ENCODE data around the gene PRKN. TPM values are rescaled to one million over a fixed set of nuclear protein-coding genes. Genes with fewer than 3 reads are reported as not detected.

The PRKN gene
- total and polyA plus RNA-seq, 2 experiments from 2014 or later, result 2.3 to 3.9 TPM

DNA sequence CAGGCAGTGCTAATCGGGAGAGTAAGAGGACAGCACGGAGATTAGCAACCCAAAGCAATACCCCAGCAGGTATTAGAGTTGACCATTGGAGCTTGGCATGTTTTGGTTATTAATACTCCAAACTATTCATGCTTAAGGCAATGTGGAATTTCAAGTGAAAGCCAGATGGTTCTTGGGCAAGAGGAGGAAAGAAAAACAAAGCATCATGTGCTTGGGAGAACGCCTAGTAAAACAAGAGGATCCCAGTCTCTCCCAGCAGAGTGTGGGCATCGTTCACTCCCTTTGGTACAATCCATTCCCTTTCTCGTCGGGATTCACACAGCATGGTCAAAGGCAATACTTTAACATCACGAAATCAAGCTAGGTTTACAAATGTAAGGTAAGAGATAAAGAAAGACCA, 349.8 kb downstream of the PRKN start:
- Histone ChIP-seq H2AFZ (no peak overlapping the region), H4K20me1 (ENCODE audit: insufficient read depth, poor library complexity, severe bottlenecking) (no peaks in the 10 kb centered on the region), H3K4me3 (no peak overlapping the region), H3K9me3 (ENCODE audit: low read depth) (no peaks in the 10 kb centered on the region), H3K9me2 (replicated peaks; ENCODE audit: insufficient read depth) (no peaks in the 10 kb centered on the region), H3K36me3 (replicated peaks; ENCODE audit: insufficient read depth, low read depth) (no peaks in the 10 kb centered on the region), H3K27ac (no peak overlapping the region), H3K4me1 (ENCODE audit: insufficient read depth) (peaks cover 6% of the 10 kb centered on the region), H3K79me2 (no peaks in the 10 kb centered on the region), H3K27me3 (no peaks in the 10 kb centered on the region), H3K4me2 (no peak overlapping the region)
- no peak for DNase-seq (ENCODE audit: low spot score)
- WGBS (ENCODE audit: low lambda C conversion rate, missing lambda C conversion rate), result 95% methylated on average over 7 of the region's 7 CpGs
- TF ChIP-seq, protein P1, sequence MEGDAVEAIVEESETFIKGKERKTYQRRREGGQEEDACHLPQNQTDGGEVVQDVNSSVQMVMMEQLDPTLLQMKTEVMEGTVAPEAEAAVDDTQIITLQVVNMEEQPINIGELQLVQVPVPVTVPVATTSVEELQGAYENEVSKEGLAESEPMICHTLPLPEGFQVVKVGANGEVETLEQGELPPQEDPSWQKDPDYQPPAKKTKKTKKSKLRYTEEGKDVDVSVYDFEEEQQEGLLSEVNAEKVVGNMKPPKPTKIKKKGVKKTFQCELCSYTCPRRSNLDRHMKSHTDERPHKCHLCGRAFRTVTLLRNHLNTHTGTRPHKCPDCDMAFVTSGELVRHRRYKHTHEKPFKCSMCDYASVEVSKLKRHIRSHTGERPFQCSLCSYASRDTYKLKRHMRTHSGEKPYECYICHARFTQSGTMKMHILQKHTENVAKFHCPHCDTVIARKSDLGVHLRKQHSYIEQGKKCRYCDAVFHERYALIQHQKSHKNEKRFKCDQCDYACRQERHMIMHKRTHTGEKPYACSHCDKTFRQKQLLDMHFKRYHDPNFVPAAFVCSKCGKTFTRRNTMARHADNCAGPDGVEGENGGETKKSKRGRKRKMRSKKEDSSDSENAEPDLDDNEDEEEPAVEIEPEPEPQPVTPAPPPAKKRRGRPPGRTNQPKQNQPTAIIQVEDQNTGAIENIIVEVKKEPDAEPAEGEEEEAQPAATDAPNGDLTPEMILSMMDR (IDR thresholded peaks at IDR 0.05; ENCODE audit: poor library complexity), result no peak
- TF ChIP-seq EZH2phosphoT487 (IDR thresholded peaks at IDR 0.05; ENCODE audit: low read depth, severe bottlenecking, unreplicated experiment), result no peak
- no peak for TF ChIP-seq EZH2 (IDR thresholded peaks at IDR 0.05; ENCODE audit: borderline replicate concordance)

DNA sequence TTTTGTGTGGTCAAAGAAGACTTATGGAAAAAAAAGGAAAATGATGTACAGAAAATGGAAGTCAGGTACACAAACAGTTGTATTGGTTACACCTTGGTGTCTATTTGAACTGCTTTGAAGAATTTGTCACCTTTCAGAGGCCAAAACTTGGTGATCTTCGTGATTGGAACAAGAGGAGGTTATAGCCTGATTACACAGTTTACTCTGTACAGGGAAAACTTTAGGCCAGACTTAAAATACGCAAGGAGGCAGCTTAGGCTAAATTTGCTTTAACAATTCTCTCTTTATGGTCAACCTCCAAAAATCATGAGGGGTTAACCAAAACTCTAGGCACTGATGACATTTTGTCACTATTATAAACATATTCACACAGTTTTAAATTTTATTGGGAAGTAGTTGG, 353.7 kb downstream of the PRKN start:
- WGBS (ENCODE audit: low lambda C conversion rate, missing lambda C conversion rate), result 63% methylated on average over 2 of the region's 2 CpGs
- H3K4me1 ChIP-seq (ENCODE audit: insufficient read depth), result no peaks in the 10 kb centered on the region
- TF ChIP-seq, protein P1 (IDR thresholded peaks at IDR 0.05; ENCODE audit: poor library complexity), result no peak
- TF ChIP-seq EZH2phosphoT487 (IDR thresholded peaks at IDR 0.05; ENCODE audit: low read depth, severe bottlenecking, unreplicated experiment), result no peak
- TF ChIP-seq EZH2 (IDR thresholded peaks at IDR 0.05; ENCODE audit: borderline replicate concordance), result no peak

DNA sequence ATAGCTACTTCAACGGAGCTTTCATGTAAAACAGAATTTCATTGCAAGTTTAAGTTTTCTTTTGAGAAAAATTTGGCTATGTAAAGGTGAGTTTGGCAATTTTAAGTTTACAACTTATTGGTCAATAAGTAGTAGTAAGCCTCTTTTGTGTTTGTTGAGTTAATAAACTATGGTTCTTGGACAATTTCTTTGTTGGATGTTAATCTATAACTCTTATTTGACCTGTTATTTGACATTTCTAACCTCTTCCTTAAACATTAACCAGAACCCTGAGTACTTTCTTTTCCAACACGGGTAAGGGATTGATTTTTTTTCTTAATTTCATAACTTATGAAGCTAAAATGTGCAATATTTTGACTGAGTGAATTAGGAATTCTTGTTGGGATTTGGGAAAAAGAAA, 354.4 kb downstream of the PRKN start:
- Histone ChIP-seq H3K9me2 (replicated peaks; ENCODE audit: insufficient read depth) (no peaks in the 10 kb centered on the region), H3K9me3 (ENCODE audit: low read depth) (no peaks in the 10 kb centered on the region), H3K27me3 (no peaks in the 10 kb centered on the region), H3K4me3 (no peak overlapping the region), H3K4me1 (ENCODE audit: insufficient read depth) (no peaks in the 10 kb centered on the region), H2AFZ (no peak overlapping the region), H3K27ac (no peak overlapping the region), H3K79me2 (no peaks in the 10 kb centered on the region), H3K36me3 (replicated peaks; ENCODE audit: insufficient read depth, low read depth) (no peaks in the 10 kb centered on the region), H4K20me1 (ENCODE audit: insufficient read depth, poor library complexity, severe bottlenecking) (no peaks in the 10 kb centered on the region), H3K4me2 (peak overlapping the region; percentile 44)
- TF ChIP-seq EZH2 (IDR thresholded peaks at IDR 0.05; ENCODE audit: borderline replicate concordance), result no peak
- TF ChIP-seq EZH2phosphoT487 (IDR thresholded peaks at IDR 0.05; ENCODE audit: low read depth, severe bottlenecking, unreplicated experiment), result no peak
- TF ChIP-seq, protein P1 (IDR thresholded peaks at IDR 0.05; ENCODE audit: poor library complexity), result no peak
- 58% methylated on average over 2 of the region's 2 CpGs for WGBS (ENCODE audit: low lambda C conversion rate, missing lambda C conversion rate)
- DNase-seq (ENCODE audit: low spot score), result no peak

More for the DNA sequence above, 353.7 kb downstream of the PRKN start:
- no peaks in the 10 kb centered on the region for H3K36me3 ChIP-seq (replicated peaks; ENCODE audit: insufficient read depth, low read depth)
- DNase-seq (ENCODE audit: low spot score), result no peak
- H3K27me3 ChIP-seq, result no peaks in the 10 kb centered on the region
- H3K9me3 ChIP-seq (ENCODE audit: low read depth), result no peaks in the 10 kb centered on the region
- H4K20me1 ChIP-seq (ENCODE audit: insufficient read depth, poor library complexity, severe bottlenecking), result no peaks in the 10 kb centered on the region
- no peak overlapping the region for H3K4me3 ChIP-seq
- no peak overlapping the region for H2AFZ ChIP-seq
- no peaks in the 10 kb centered on the region for H3K9me2 ChIP-seq (replicated peaks; ENCODE audit: insufficient read depth)
- H3K27ac ChIP-seq, result no peak overlapping the region
- no peaks in the 10 kb centered on the region for H3K79me2 ChIP-seq
- peak overlapping the region; percentile 44 for H3K4me2 ChIP-seq

DNA sequence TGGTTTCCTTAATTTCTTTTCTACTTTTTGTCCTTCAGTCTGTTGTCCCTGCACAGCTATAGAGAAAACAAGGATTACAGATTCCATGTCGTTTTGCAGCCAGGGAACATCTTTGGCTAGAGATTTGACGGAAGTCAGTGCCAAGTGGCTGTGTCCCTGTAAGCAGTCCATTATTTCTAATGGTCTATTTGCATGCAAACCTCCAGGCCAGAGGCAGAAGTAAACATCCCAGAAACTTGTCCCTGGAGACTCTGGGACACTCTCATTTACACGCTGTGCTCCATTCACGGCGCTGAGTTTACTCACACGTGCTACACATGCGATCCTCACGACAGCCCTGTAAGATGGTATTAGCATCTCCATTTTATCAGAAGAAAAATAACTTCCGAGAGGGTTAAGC, 355.5 kb downstream of the PRKN start:
- Histone ChIP-seq H3K9me2 (replicated peaks; ENCODE audit: insufficient read depth) (no peaks in the 10 kb centered on the region), H3K79me2 (no peaks in the 10 kb centered on the region), H3K4me3 (no peak overlapping the region), H3K9me3 (ENCODE audit: low read depth) (no peaks in the 10 kb centered on the region), H3K36me3 (replicated peaks; ENCODE audit: insufficient read depth, low read depth) (no peaks in the 10 kb centered on the region), H4K20me1 (ENCODE audit: insufficient read depth, poor library complexity, severe bottlenecking) (no peaks in the 10 kb centered on the region), H3K27ac (no peak overlapping the region), H3K4me1 (ENCODE audit: insufficient read depth) (no peaks in the 10 kb centered on the region), H3K4me2 (no peak overlapping the region), H2AFZ (no peak overlapping the region), H3K27me3 (no peaks in the 10 kb centered on the region)
- no peak for DNase-seq (ENCODE audit: low spot score)
- TF ChIP-seq EZH2 (IDR thresholded peaks at IDR 0.05; ENCODE audit: borderline replicate concordance), result no peak
- TF ChIP-seq, protein P1 (IDR thresholded peaks at IDR 0.05; ENCODE audit: poor library complexity), result no peak
- TF ChIP-seq EZH2phosphoT487 (IDR thresholded peaks at IDR 0.05; ENCODE audit: low read depth, severe bottlenecking, unreplicated experiment), result no peak
- 69% methylated on average over 9 of the region's 9 CpGs for WGBS (ENCODE audit: low lambda C conversion rate, missing lambda C conversion rate)
